ENCODE results near the gene ENOX1.
A peak's percentile ranks its signal among the peaks of the same experiment; 100 is the strongest.

ENOX1 gene

GRCh38 chr13:43664700-43665191 is 122.0 kb downstream of the ENOX1 start:
- peak; percentile 37 for DNase-seq

DNA sequence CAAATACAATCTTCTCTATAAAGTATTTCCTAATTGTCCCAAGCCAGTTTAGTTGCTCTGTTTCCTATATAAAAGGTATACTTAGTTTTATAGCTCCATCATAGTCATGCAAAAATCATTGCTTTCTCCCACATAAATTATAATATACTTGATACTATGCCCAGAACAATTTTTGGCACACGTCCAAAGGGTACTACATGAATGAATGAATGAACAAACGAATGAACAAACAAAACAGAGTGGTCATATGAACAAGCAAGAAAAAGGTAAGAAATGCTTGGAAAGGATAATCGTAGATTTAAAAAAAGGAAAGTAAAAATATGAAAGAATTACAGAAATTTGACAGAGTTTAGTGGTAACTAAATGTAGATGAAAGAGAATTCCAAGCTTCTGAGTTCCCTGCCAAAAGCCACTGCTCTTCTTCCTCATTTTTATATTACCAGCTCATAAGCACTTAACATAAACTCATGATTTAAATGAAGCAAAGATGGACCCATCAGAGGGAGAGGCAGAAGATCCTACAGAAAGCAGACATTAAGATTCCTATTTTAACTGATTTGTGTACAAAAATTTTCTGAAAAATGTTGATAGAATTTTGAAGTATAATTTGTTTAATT is 123.2 kb downstream of the ENOX1 start:
- DNase-seq: no peak

DNA sequence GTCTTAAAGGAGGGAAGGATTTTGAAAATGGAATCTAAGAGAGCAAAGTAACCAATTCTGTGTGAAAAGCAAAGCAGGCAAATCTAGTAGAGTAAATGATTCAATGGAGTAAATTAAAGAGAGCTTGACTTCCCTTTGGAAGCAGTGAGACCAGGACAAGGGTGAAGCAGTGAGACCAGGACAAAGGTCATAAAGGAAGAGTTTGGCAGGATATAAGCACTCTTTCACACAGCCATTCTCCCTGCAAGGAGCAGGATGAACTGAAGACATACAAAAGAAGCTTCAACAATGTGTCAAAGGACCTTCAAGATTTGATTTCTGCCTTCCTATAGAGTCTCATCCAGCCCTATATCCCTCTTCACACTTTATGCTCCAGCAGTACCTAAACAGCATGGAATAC is 123.8 kb downstream of the ENOX1 start:
- DNase-seq: no peak

GRCh38 chr13:43661161-43661830 is 125.5 kb downstream of the ENOX1 start:
- DNase-seq: no peak

DNA sequence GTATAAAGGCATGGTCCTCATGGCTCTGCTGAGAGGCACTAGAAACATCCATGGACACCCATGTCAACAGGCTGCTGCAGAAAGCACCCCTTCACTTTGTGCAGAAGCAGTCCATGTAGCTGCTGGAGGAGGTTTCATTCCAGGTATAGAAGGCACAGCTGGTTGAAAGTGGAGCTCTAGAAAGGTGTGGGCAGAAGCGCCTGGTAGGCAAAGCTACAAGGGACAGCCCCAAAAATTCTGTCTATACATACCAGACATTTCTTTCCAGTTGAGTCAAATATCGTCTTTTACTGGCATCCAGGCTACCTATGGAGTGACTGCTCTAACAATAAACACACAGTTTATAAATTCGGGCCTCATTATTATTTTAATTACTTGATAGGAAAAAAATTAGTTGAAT is 129.3 kb downstream of the ENOX1 start:
- DNase-seq: no peak

GRCh38 chr13:43653980-43654379 is 132.8 kb downstream of the ENOX1 start:
- no peak for DNase-seq

DNA sequence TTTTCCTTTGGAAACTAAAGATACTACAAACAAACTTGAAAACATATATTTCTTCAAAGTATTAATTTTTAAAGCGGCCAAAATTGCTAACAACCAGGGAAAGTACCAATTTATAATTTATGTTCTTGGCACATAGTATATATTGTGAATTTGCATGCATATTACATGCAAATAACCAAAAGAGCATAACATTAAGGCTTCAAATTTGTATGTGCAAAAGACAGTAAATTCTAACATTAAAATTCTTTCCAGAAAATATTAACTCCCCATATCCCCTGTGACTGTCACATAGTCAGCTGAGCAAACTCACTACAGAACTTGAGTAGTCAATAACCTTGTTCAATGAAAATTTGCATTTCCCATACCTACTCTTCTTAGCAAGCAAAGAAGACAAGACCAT is 133.4 kb downstream of the ENOX1 start:
- no peak for DNase-seq

DNA sequence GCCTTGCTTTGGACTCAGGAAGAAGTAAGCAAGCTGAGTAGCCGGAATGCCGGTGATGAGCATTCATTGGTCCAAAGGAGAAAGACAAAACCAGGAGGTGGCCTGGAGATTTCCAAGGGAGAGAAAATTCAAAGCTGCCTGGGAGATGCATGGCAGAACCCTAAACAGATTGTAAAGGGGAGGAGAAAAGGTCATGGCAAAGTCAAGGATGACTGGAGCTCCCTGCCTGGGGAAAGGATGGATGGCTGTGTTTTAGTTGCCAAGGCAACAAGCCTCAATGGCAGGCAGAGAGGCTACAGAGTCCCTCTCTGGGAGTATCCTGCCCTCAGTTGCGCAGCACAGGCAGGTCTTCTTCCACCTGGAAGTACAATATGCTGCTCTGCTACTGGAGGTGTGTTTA is 134.0 kb downstream of the ENOX1 start:
- DNase-seq: no peak

DNA sequence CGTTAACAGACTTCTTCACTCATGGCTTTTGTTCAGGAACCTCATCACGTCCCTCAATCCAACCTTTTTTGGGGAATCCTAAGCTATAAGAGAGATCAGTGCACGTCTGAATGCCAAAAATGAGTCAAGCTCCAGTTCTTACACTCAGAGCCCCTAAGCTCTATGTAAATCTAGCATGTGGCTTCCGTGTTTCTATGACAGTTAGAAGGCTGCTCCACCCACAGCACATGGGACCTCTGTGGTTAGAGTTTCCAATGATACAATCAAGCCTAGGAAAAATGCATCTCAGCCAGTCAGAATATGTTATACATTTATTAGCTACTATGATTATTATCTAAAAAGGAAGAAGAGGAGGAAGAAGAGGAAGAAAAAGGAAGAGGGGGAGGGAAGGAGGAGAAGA is 135.9 kb downstream of the ENOX1 start:
- DNase-seq: no peak

DNA sequence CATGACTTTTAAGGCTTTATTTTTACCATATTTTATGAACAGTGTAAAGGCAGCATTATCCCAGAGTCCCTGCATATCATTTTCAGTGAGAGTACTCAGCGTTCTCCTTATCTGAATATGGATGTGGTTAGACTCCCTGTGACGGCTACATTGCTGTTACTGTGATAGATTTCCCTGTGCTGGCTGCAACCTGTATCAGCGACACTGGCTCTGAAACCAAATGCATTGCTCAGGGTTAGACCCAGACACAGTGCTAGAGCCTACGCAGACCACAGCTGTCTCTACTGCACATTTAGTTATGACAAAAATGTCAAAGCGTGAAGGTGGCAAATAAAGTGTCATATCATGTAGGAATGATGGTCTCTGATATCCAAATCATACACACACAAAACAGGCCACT is 138.0 kb downstream of the ENOX1 start:
- no peak for DNase-seq

DNA sequence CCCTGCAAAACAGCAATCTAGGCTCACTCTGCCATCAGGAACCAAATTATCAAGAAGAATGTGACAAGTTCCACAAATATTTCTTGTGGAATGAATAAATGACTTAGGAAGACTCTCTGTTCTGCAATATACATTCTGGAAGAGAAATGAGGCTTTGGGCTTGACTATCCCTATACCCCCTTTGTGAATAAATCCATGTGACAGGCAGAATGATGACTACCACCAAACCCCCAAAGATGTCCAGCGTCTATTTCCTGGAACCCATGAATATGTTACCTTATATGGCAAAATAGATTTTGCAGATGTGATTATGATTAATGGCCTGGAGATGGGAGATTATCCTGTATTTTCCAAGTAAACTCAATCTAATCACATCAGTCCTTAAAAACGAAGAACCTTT is 139.3 kb downstream of the ENOX1 start:
- no peak for DNase-seq

GRCh38 chr13:43640476-43640875 is 146.3 kb downstream of the ENOX1 start:
- DNase-seq: no peak

GRCh38 chr13:43631106-43631505 is 155.7 kb downstream of the ENOX1 start:
- DNase-seq: no peak

- DNase-seq: no peak
Measured at GRCh38 chr13:43629691-43630480, 156.9 kb downstream of the ENOX1 start.

DNA sequence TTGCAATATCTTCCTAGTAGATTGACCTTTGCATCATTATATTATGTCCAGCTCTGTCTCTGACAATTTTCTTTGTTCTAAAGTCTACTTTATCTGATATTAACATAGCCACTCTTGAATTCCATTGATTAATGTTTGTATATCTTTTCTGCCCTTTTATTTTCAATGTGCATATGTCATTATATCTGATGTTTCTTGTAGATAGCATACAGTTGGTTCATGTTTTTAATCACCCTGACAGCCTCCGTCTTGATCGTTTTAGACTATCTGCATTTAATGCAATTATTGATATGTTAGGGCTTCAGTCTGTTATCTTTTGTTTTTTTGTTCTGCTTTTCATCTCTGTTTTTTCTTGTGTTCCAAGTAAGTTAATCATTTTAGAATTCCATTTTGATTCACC is 159.8 kb downstream of the ENOX1 start:
- no peak for DNase-seq

DNA sequence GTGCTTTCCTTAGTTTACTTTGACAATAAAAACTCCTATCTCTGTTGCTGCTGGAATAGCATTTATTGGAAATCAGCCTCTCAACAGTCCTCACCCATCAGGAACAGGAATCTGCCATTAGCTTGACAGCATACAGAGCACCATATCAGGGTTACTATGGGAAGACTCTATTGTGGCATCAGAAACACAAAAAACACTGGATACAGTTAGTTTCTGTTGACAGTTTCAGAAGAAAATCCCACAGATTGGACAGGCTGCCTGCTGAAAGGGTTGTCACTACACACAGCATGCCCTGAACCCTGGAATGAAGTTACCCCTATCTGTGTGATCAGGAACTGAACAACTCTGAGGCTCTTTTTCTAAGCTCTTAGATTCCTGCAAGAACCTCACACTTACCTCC is 172.7 kb downstream of the ENOX1 start:
- no peak for DNase-seq

GRCh38 chr13:43611281-43612273 is 175.2 kb downstream of the ENOX1 start:
- DNase-seq: peak; percentile 44

GRCh38 chr13:43608400-43609137 is 178.2 kb downstream of the ENOX1 start:
- DNase-seq: no peak

DNA sequence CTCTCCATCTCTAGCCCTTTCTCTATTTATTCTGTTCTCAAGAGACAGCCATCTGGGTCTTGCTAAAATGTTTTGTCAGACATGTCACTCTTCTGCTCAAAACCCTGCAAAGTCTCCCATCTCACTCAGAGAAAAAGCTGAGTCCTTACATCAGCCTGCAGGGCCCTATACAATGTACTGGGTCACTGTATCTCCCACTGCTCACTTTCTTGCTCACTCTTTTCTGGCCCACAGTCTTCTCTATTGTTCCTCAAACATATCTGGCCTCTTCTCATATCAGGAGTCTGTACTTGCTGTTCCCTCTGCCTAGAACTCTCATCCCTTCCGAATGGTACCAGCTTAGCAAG is 189.2 kb downstream of the ENOX1 start:
- no peak for DNase-seq

GRCh38 chr13:43596924-43597598 is 189.7 kb downstream of the ENOX1 start:
- DNase-seq: no peak

- DNase-seq: no peak
Measured at GRCh38 chr13:43596006-43596405, 190.8 kb downstream of the ENOX1 start.

GRCh38 chr13:43587376-43587775 is 199.4 kb downstream of the ENOX1 start:
- no peak for DNase-seq
